Type B pancreatic cell (in vitro differentiated cells): ENCODE results near the gene ATG4C. TPM values are rescaled to one million over a fixed set of nuclear protein-coding genes. Genes with fewer than 3 reads are reported as not detected.

Source experiments
- DNase-seq: peaks from one replicate; pipeline ENCODE4 v3.0.0; 2021; ENCODE audit warnings: mixed read lengths; ENCODE audit not compliant: unreplicated experiment; ENCODE audit errors: extremely low spot score
- H3K27ac Mint-ChIP-seq: 2 replicates; pipeline ENCODE4 v1.8.0; 2021; ENCODE audit warnings: mild to moderate bottlenecking, mixed read lengths
- H3K27me3 Mint-ChIP-seq: 2 replicates; pipeline ENCODE4 v1.8.0; 2021; ENCODE audit warnings: mixed read lengths
- H3K36me3 Mint-ChIP-seq: 2 replicates; pipeline ENCODE4 v1.8.0; 2021; ENCODE audit warnings: mixed read lengths
- H3K4me1 Mint-ChIP-seq: one replicate; pipeline ENCODE4 v1.8.0; 2021; ENCODE audit warnings: mixed read lengths; ENCODE audit not compliant: unreplicated experiment
- H3K4me3 Mint-ChIP-seq: 2 replicates; pipeline ENCODE4 v1.8.0; 2021; ENCODE audit warnings: mild to moderate bottlenecking, mixed read lengths
- H3K9me3 Mint-ChIP-seq: 2 replicates; pipeline ENCODE4 v1.8.0; 2021; ENCODE audit warnings: mixed read lengths
- total RNA-seq: library from RNA; stranded (reverse); gene quantifications from 2 replicates; pipeline ENCODE4 v1.2.1, GENCODE V29; 2021; ENCODE audit warnings: low replicate concordance
- TF ChIP-seq, protein P1 (sequence below): fragments of 200-600 bp; sonication (generic); conservative IDR thresholded peaks from 2 replicates; pipeline ENCODE4 v1.5.0; 2021; ENCODE audit warnings: antibody characterized with exemption, mild to moderate bottlenecking

ATG4C gene
- total RNA-seq, 1 donor from 2014 or later = 13.4 TPM

DNA sequence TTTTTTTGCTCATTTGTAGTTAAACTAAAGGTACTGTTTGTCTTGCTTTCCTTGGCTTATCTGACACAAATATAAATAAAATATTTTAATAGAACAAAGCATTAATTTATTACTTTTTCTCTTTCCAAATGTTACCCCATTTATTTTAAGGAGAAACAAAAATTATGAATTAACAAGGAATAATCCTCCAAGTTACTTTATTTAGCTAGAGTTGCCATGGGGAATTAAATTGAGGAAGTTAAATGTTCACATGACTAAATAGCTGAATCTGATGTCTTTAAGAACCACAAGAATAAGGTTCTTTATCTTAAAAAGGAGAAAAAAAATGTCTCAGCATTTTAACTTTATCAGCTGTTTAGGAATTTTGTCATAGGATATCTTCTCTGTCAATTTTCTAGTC is 12.3 kb downstream of the ATG4C start:
- TF ChIP-seq, protein P1, sequence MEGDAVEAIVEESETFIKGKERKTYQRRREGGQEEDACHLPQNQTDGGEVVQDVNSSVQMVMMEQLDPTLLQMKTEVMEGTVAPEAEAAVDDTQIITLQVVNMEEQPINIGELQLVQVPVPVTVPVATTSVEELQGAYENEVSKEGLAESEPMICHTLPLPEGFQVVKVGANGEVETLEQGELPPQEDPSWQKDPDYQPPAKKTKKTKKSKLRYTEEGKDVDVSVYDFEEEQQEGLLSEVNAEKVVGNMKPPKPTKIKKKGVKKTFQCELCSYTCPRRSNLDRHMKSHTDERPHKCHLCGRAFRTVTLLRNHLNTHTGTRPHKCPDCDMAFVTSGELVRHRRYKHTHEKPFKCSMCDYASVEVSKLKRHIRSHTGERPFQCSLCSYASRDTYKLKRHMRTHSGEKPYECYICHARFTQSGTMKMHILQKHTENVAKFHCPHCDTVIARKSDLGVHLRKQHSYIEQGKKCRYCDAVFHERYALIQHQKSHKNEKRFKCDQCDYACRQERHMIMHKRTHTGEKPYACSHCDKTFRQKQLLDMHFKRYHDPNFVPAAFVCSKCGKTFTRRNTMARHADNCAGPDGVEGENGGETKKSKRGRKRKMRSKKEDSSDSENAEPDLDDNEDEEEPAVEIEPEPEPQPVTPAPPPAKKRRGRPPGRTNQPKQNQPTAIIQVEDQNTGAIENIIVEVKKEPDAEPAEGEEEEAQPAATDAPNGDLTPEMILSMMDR = no peak
- no peaks in the 10 kb centered on the region for H3K27me3 Mint-ChIP-seq
- no peaks in the 10 kb centered on the region for H3K9me3 Mint-ChIP-seq
- no peak overlapping the region for H3K27ac Mint-ChIP-seq
- no peak for DNase-seq
- H3K4me1 Mint-ChIP-seq = no peaks in the 10 kb centered on the region
- H3K36me3 Mint-ChIP-seq = peaks cover 6% of the 10 kb centered on the region
- no peak overlapping the region for H3K4me3 Mint-ChIP-seq

- no peak for DNase-seq
- H3K27me3 Mint-ChIP-seq = no peaks in the 10 kb centered on the region
- H3K4me3 Mint-ChIP-seq = no peak overlapping the region
- H3K27ac Mint-ChIP-seq = no peak overlapping the region
- H3K9me3 Mint-ChIP-seq = no peaks in the 10 kb centered on the region
- peaks cover 11% of the 10 kb centered on the region for H3K36me3 Mint-ChIP-seq
- H3K4me1 Mint-ChIP-seq = no peaks in the 10 kb centered on the region
- TF ChIP-seq, protein P1 = no peak
These were observed 15.8 kb downstream of the ATG4C start for GRCh38 chr1:62799688-62800087.

DNA sequence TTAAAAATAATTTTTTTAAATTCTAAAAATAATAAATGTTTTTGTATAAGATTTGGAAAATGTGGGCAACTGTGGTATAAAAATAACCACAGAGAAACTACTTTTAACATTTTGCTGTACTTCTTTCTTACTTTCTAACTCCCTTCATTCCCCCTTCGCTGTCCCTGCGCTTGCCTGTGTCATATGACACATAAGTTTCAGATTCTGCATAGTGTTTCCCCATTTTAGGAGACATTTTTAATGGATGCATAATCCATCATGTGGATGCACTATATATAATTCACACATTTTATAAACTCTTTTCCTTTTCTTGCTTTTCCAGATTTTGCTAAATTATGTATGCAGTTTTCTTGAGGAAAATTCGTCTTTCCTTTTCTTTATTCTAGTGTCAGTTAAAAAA is 16.3 kb downstream of the ATG4C start:
- Mint-ChIP-seq H3K27ac (no peak overlapping the region), H3K4me3 (no peak overlapping the region), H3K9me3 (no peaks in the 10 kb centered on the region), H3K27me3 (no peaks in the 10 kb centered on the region), H3K36me3 (peaks cover 11% of the 10 kb centered on the region), H3K4me1 (no peaks in the 10 kb centered on the region)
- no peak for DNase-seq
- TF ChIP-seq, protein P1 = no peak

- no peak overlapping the region for H3K27ac Mint-ChIP-seq
- H3K4me3 Mint-ChIP-seq = no peak overlapping the region
These were observed 16.9 kb downstream of the ATG4C start for GRCh38 chr1:62800825-62801306.

DNA sequence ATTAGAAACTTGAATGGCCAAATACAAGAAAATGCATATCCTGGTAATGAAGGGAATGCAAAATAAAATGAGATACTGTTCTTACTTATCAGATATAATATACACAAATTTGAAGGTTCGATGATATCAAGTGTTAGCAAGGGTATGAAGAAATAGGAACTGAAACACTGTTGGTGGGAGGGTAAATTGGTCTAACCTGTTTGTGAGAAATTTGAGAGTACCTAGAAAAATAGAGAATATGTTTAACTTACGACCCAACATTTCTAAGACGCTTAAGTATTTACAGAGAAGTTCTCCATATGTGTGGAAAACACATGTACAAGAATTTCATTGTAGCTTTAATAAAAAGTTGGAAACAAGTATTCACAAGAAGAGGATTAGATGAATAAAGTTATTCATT is 25.9 kb downstream of the ATG4C start:
- Mint-ChIP-seq H3K27ac (no peak overlapping the region), H3K4me3 (no peak overlapping the region), H3K27me3 (no peaks in the 10 kb centered on the region), H3K9me3 (no peaks in the 10 kb centered on the region), H3K4me1 (no peaks in the 10 kb centered on the region), H3K36me3 (peaks cover 40% of the 10 kb centered on the region)
- TF ChIP-seq, protein P1 = no peak
- no peak for DNase-seq

More at GRCh38 chr1:62800825-62801306, 16.9 kb downstream of the ATG4C start:
- H3K27me3 Mint-ChIP-seq = no peaks in the 10 kb centered on the region
- TF ChIP-seq, protein P1 = no peak
- no peak for DNase-seq
- H3K9me3 Mint-ChIP-seq = no peaks in the 10 kb centered on the region
- H3K36me3 Mint-ChIP-seq = peaks cover 12% of the 10 kb centered on the region
- no peaks in the 10 kb centered on the region for H3K4me1 Mint-ChIP-seq
